Measurements from ENCODE around the gene PHYH. TPM values are rescaled to one million over a fixed set of nuclear protein-coding genes. Genes with fewer than 3 reads are reported as not detected.

Gene PHYH
- total RNA-seq, result 50.1 and 62.3 TPM in 2 replicates
- 64.0 and 83.7 TPM in 2 replicates for polyA plus RNA-seq

- H3K9me2 ChIP-seq (replicated peaks; ENCODE audit: insufficient read depth), result no peaks in the 10 kb centered on the region
- peak within 1 kb of the TSS; percentile 72 for H2AFZ ChIP-seq
- TF ChIP-seq EZH2phosphoT487 (IDR thresholded peaks at IDR 0.05; ENCODE audit: low read depth, severe bottlenecking, unreplicated experiment) (no peak), EZH2 (IDR thresholded peaks at IDR 0.05; ENCODE audit: borderline replicate concordance) (no peak)
- peak within 1 kb of the TSS; percentile 96 for H3K27ac ChIP-seq
- peak within 1 kb of the TSS; percentile 63 for H3K4me3 ChIP-seq
- no peaks in the 10 kb centered on the region for H4K20me1 ChIP-seq (ENCODE audit: insufficient read depth, poor library complexity, severe bottlenecking)
- under 1% methylated on average over 66 of the region's 88 CpGs for WGBS (ENCODE audit: low lambda C conversion rate, missing lambda C conversion rate)
- peaks cover 5% of the 10 kb centered on the region for H3K79me2 ChIP-seq
- no peaks in the 10 kb centered on the region for H3K27me3 ChIP-seq
- no peaks in the 10 kb centered on the region for H3K36me3 ChIP-seq (replicated peaks; ENCODE audit: insufficient read depth, low read depth)
- peak within 1 kb of the TSS; percentile 87 for H3K4me2 ChIP-seq
- peaks cover 7% of the 10 kb centered on the region for H3K4me1 ChIP-seq (ENCODE audit: insufficient read depth)
- H3K9me3 ChIP-seq (ENCODE audit: low read depth), result no peaks in the 10 kb centered on the region
- peak; percentile 97 for DNase-seq (ENCODE audit: low spot score)
These were observed at the start of gene PHYH for GRCh38 chr10:13299437-13300287. TSS of gene PHYH (minus strand) at chr10:13300064. CDS start at chr10:13300042, 22 bp downstream.

- no peaks in the 10 kb centered on the region for H3K9me3 ChIP-seq (ENCODE audit: low read depth)
- peaks cover 25% of the 10 kb centered on the region for H3K27me3 ChIP-seq
- peak within 1 kb of the TSS; percentile 79 for H3K4me3 ChIP-seq
- WGBS (ENCODE audit: low lambda C conversion rate, missing lambda C conversion rate), result under 1% methylated on average over 50 of the region's 65 CpGs
- H3K36me3 ChIP-seq (replicated peaks; ENCODE audit: insufficient read depth, low read depth), result no peaks in the 10 kb centered on the region
- no peaks in the 10 kb centered on the region for H3K9me2 ChIP-seq (replicated peaks; ENCODE audit: insufficient read depth)
- peaks cover 8% of the 10 kb centered on the region for H3K4me1 ChIP-seq (ENCODE audit: insufficient read depth)
- H2AFZ ChIP-seq, result peak within 1 kb of the TSS; percentile 62
- peak within 1 kb of the TSS; percentile 95 for H3K4me2 ChIP-seq
- TF ChIP-seq EZH2phosphoT487 (IDR thresholded peaks at IDR 0.05; ENCODE audit: low read depth, severe bottlenecking, unreplicated experiment), result no peak
- TF ChIP-seq CTCF (IDR thresholded peaks at IDR 0.05; ENCODE audit: poor library complexity), result peak; percentile 16
- DNase-seq (ENCODE audit: low spot score), result peak; percentile 83
- peaks cover 39% of the 10 kb centered on the region for H3K79me2 ChIP-seq
- no peaks in the 10 kb centered on the region for H4K20me1 ChIP-seq (ENCODE audit: insufficient read depth, poor library complexity, severe bottlenecking)
- peak within 1 kb of the TSS; percentile 99 for H3K27ac ChIP-seq
These were observed 48.6 kb upstream of the PHYH start, which contains the start of gene SEPHS1 for GRCh38 chr10:13348216-13349017. TSS of gene SEPHS1 (minus strand) at chr10:13348293. CDS start at chr10:13344950, 3,343 bp downstream.

- 3% methylated on average over 29 of the region's 109 CpGs for WGBS (ENCODE audit: low lambda C conversion rate, missing lambda C conversion rate)
- Histone ChIP-seq H3K4me1 (ENCODE audit: insufficient read depth) (peaks cover 8% of the 10 kb centered on the region), H3K4me3 (peak overlapping the region; percentile 56), H3K4me2 (peak overlapping the region; percentile 46), H2AFZ (no peak overlapping the region), H4K20me1 (ENCODE audit: insufficient read depth, poor library complexity, severe bottlenecking) (no peaks in the 10 kb centered on the region), H3K9me2 (replicated peaks; ENCODE audit: insufficient read depth) (no peaks in the 10 kb centered on the region), H3K9me3 (ENCODE audit: low read depth) (no peaks in the 10 kb centered on the region), H3K27ac (peak overlapping the region; percentile 99), H3K79me2 (peaks cover 46% of the 10 kb centered on the region), H3K36me3 (replicated peaks; ENCODE audit: insufficient read depth, low read depth) (no peaks in the 10 kb centered on the region), H3K27me3 (peaks cover 17% of the 10 kb centered on the region)
- peak; percentile 93 for DNase-seq (ENCODE audit: low spot score)
- TF ChIP-seq EZH2 (IDR thresholded peaks at IDR 0.05; ENCODE audit: borderline replicate concordance) (no peak), EZH2phosphoT487 (IDR thresholded peaks at IDR 0.05; ENCODE audit: low read depth, severe bottlenecking, unreplicated experiment) (no peak), CTCF (IDR thresholded peaks at IDR 0.05; ENCODE audit: poor library complexity) (no peak)
These were observed 47.8 kb upstream of the PHYH start for GRCh38 chr10:13347500-13348156.

All from hepatocyte (in vitro differentiated cells).